ENCODE data around the gene RBM23. TPM values are rescaled to one million over a fixed set of nuclear protein-coding genes. Genes with fewer than 3 reads are reported as not detected.

Gene RBM23
- total RNA-seq, 2 donors from 2014 or later: 170 to 463 TPM

DNA sequence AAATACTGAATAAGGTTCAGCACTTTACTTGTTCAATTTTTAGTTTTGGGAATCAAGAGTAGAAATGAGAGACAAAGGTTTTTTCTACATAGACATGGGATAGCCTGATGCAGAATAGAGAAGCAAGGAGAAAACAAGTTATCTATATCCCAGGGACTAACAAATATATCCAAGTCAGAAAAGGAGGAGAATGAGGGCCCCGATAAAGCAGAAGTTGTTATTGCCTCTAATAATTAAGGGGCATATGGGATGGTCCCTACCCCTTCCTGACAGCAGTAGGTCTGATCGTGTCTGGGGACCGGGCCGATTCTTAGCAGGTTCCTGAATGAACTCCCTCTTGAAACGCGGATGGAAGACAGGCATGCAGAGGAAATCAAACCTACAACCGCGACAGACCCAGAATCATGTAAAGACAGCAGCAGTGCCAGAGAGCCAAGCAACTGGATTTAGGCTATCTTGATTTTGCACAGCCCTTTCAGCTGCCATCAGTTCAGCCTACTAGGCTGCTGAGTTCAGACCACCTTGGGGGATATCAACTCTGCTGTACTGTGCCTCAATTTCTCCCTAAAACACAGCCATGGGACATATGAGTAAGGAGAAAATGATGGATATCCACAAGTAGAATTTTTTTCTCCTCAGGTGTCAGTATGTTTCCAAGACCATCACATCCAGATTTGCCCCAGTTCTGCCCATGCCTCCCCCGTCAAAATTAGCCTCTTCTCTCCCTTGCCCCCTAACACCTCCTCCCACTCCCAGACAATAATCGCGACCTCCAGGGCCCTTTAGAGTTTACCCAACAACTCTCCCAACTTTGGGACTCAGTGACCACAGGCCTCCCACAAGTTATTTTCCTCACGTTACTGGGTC, 9.5 kb upstream of the RBM23 start:
- Histone ChIP-seq H3K4me3 (peak overlapping the region; percentile 83 to 96), H3K4me1 (replicated peaks) (peaks cover 12% of the 10 kb centered on the region), H3K9me3 (no peaks in the 10 kb centered on the region), H3K27me3 (replicated peaks; ENCODE audit: insufficient read depth) (no peaks in the 10 kb centered on the region), H3K36me3 (peaks cover 0 to 11% of the 10 kb centered on the region in 2 donors), H3K27ac (peak overlapping the region; percentile 86 to 93)
- no peak for DNase-seq (ENCODE audit: low spot score)
- TF ChIP-seq POLR2AphosphoS5 (IDR thresholded peaks at IDR 0.05) (no peak), POLR2A (IDR thresholded peaks at IDR 0.05) (no peak)
- TF ChIP-seq, protein P1, sequence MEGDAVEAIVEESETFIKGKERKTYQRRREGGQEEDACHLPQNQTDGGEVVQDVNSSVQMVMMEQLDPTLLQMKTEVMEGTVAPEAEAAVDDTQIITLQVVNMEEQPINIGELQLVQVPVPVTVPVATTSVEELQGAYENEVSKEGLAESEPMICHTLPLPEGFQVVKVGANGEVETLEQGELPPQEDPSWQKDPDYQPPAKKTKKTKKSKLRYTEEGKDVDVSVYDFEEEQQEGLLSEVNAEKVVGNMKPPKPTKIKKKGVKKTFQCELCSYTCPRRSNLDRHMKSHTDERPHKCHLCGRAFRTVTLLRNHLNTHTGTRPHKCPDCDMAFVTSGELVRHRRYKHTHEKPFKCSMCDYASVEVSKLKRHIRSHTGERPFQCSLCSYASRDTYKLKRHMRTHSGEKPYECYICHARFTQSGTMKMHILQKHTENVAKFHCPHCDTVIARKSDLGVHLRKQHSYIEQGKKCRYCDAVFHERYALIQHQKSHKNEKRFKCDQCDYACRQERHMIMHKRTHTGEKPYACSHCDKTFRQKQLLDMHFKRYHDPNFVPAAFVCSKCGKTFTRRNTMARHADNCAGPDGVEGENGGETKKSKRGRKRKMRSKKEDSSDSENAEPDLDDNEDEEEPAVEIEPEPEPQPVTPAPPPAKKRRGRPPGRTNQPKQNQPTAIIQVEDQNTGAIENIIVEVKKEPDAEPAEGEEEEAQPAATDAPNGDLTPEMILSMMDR (IDR thresholded peaks at IDR 0.05): no peak
- intact Hi-C loops (cut with DNase I): no loop called here
- 14% methylated on average over 12 of the region's 12 CpGs for WGBS

DNA sequence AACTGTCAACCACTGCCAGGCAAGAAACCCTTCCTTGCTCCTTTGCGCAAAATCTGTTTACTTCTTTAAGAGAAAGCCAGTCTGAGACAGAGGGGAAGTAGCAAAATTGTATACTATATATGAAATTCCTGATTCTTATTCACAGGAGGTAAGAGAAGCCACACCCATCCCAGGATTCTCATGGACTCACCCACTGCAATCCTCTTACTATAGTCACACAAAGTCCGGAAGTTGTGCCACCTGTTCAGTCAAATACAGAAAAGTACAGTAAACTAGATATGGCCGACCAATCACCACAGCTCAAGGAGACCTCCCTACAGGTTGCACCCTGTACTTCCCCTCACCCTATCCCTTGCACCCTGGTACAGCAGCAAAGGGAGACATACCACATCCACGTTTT, 7.4 kb upstream of the RBM23 start:
- Histone ChIP-seq H3K36me3 (peaks cover 0 to 11% of the 10 kb centered on the region in 2 donors), H3K9me3 (no peaks in the 10 kb centered on the region), H3K27ac (no peak overlapping the region), H3K4me1 (replicated peaks) (peaks cover 12% of the 10 kb centered on the region), H3K27me3 (replicated peaks; ENCODE audit: insufficient read depth) (no peaks in the 10 kb centered on the region), H3K4me3 (no peak overlapping the region)
- TF ChIP-seq, protein P1 (IDR thresholded peaks at IDR 0.05): no peak
- TF ChIP-seq POLR2AphosphoS5 (IDR thresholded peaks at IDR 0.05) (no peak), POLR2A (IDR thresholded peaks at IDR 0.05) (no peak)
- intact Hi-C loops (cut with DNase I): no loop called here
- WGBS: 82% methylated on average over 4 of the region's 4 CpGs
- no peak for DNase-seq (ENCODE audit: low spot score)

DNA sequence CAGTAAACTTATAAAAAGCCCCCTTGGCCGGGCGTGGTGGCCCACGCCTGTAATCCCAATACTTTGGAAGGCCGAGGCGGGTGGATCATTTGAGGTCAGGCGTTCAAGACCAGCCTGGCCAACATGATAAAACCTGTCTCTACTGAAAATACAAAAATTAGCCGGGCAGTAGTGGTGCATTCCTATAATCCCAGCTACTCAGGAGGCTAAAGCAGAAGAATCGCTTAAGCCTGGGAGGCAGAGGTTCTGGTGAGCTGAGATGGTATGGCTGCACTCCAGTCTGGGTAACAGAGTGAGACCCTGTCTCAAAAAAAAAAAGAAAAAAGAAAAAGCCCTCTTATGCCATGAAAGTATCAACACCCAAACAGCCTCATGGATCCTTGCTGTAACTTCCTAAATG, 6.6 kb upstream of the RBM23 start:
- TF ChIP-seq, protein P1 (IDR thresholded peaks at IDR 0.05): no peak
- no peak for TF ChIP-seq POLR2A (IDR thresholded peaks at IDR 0.05)
- no peak for TF ChIP-seq POLR2AphosphoS5 (IDR thresholded peaks at IDR 0.05)
- Histone ChIP-seq H3K9me3 (no peaks in the 10 kb centered on the region), H3K27me3 (replicated peaks; ENCODE audit: insufficient read depth) (no peaks in the 10 kb centered on the region), H3K36me3 (peaks cover 0 to 15% of the 10 kb centered on the region in 2 donors), H3K4me3 (no peak overlapping the region), H3K4me1 (replicated peaks) (peaks cover 12% of the 10 kb centered on the region), H3K27ac (no peak overlapping the region)
- intact Hi-C loops (cut with DNase I): no loop called here
- 93% methylated on average over 8 of the region's 8 CpGs for WGBS
- no peak for DNase-seq (ENCODE audit: low spot score)

DNA sequence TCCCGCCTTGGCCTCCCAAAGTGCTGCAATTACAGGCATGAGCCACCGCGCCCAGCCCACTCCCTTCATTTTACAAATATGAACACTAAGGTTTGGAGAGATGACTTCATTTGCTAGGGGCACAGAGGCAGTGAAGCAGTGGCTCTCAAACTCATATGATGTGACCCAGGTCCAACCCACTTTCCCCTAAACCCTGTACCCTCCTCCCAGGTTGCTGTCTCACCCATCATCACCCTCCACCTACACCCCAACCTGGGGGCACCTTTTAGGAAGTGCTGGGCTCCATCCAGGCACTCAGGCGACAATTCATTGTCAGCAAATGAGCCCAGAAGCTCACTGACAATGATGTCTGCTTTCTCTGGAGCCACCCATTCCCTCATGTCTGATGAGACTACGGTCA, 4.8 kb upstream of the RBM23 start:
- WGBS: 96% methylated on average over 5 of the region's 5 CpGs
- intact Hi-C loops (cut with DNase I): no loop called here
- H3K36me3 ChIP-seq: peaks cover 0 to 16% of the 10 kb centered on the region in 2 donors

More for the DNA sequence above, 4.8 kb upstream of the RBM23 start:
- Histone ChIP-seq H3K27ac (no peak overlapping the region), H3K27me3 (replicated peaks; ENCODE audit: insufficient read depth) (no peaks in the 10 kb centered on the region), H3K4me1 (replicated peaks) (peaks cover 12% of the 10 kb centered on the region), H3K4me3 (no peak overlapping the region), H3K9me3 (no peaks in the 10 kb centered on the region)
- DNase-seq (ENCODE audit: low spot score): no peak
- TF ChIP-seq, protein P1 (IDR thresholded peaks at IDR 0.05): no peak
- no peak for TF ChIP-seq POLR2A (IDR thresholded peaks at IDR 0.05)
- TF ChIP-seq POLR2AphosphoS5 (IDR thresholded peaks at IDR 0.05): no peak

Measured in prostate gland (tissue), 2 donors.